ENCODE measurements around the gene SAP30L. TPM values are rescaled to one million over a fixed set of nuclear protein-coding genes. Genes with fewer than 3 reads are reported as not detected.

Gene SAP30L
- total RNA-seq, 2 experiments from 2014 or later = 29.3 to 30.3 TPM

GRCh38 chr5:154478752-154479159, 33.0 kb downstream of the SAP30L start:
- intact Hi-C loops (cut with micrococcal nuclease) = no loop called here
- Mint-ChIP-seq H3K4me3 (no peak overlapping the region), H3K4me1 (ENCODE audit: low read depth) (peaks cover 59% of the 10 kb centered on the region), H3K9me3 (no peaks in the 10 kb centered on the region), H3K36me3 (ENCODE audit: low read depth) (no peaks in the 10 kb centered on the region), H3K27me3 (ENCODE audit: low read depth) (peaks cover 87% of the 10 kb centered on the region), H3K27ac (no peak overlapping the region)
- CTCF ChIA-PET = interaction anchor here (1.1 to 1.8 kb wide), 2 partner anchors 11 to 42 kb away, joined by 4 to 5 read pairs; no protein-coding TSS in a partner anchor
- no peak for DNase-seq

DNA sequence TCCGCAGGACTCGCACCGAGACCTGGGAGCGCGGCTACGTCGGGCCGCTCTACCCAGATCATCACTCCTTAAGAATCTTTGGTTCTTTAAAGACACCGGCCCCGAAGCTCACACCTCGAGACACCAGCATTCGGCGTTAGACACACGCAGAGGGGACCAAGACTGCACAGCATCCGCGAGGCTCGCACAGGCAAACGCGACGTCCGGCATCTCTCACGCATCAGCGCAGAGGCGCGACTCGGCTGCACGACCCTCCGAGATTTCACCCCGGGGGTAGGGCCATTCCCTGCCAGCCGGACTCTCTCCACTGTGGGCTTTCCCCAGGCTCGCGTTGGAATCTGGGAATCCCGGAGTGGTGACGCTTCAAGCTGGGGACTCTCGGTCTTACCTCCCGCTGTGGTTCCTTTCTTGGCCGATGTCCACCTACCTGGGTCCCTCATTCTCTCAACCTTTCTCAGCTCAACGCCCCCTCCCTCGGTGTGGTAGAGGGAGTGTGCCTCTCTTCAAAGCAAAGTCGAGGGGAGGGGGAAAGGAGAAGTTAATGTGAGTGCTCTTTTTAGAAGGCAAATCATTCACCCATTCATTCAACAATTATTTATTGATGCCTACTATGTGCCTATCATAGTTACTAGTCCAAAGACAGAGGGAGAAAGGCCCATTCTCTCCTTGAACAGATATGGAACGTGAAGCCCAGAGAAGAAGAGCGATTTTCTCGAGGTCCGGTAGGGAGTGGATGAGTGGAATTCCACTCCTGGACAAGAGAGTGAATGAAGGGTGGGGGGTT, 33.6 kb downstream of the SAP30L start:
- Mint-ChIP-seq H3K4me3 (no peak overlapping the region), H3K27me3 (ENCODE audit: low read depth) (peaks cover 87% of the 10 kb centered on the region), H3K9me3 (no peaks in the 10 kb centered on the region), H3K36me3 (ENCODE audit: low read depth) (no peaks in the 10 kb centered on the region), H3K27ac (no peak overlapping the region), H3K4me1 (ENCODE audit: low read depth) (peaks cover 58% of the 10 kb centered on the region)
- intact Hi-C loops (cut with micrococcal nuclease) = no loop called here
- CTCF ChIA-PET = interaction anchor here (1.1 kb wide), 1 partner anchor 11 kb away, joined by 4 read pairs; no protein-coding TSS in a partner anchor
- peak; percentile 23 for DNase-seq

- Mint-ChIP-seq H3K9me3 (no peaks in the 10 kb centered on the region), H3K27me3 (ENCODE audit: low read depth) (peaks cover 87% of the 10 kb centered on the region), H3K27ac (no peak overlapping the region), H3K4me3 (no peak overlapping the region), H3K36me3 (ENCODE audit: low read depth) (no peaks in the 10 kb centered on the region), H3K4me1 (ENCODE audit: low read depth) (peaks cover 50% of the 10 kb centered on the region)
- intact Hi-C loops (cut with micrococcal nuclease) = loop anchor here (10.0 kb wide), 1 partner anchor 465 kb away; the partner anchor contains the start of gene MRPL22
- DNase-seq = no peak
- CTCF ChIA-PET = interaction anchor here (1.1 kb wide), 1 partner anchor 12 kb away, joined by 4 read pairs; no protein-coding TSS in a partner anchor
Observed at GRCh38 chr5:154479944-154480750, 34.4 kb downstream of the SAP30L start.

DNA sequence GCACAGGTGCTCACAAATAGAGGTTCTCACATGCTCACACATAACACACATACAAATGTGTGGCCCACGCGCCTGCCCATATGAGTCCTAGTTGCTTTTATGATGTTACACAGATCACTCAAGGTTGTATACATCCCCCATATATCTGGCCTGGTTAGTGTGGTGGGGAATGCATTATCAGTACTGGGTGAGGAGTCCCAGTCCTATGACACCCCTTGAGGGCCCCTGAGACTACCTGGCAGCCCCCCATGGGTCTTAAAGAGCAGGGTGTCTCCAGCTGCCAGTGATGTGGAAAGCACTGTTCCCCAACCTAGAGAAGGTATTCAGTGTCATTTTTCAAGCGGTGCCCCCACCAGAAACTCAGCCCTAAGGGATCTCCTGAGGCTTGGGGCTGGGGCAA, 35.0 kb downstream of the SAP30L start:
- Mint-ChIP-seq H3K27ac (no peak overlapping the region), H3K9me3 (no peaks in the 10 kb centered on the region), H3K4me1 (ENCODE audit: low read depth) (peaks cover 50% of the 10 kb centered on the region), H3K27me3 (ENCODE audit: low read depth) (peaks cover 89% of the 10 kb centered on the region), H3K4me3 (no peak overlapping the region), H3K36me3 (ENCODE audit: low read depth) (no peaks in the 10 kb centered on the region)
- intact Hi-C loops (cut with micrococcal nuclease) = loop anchor here (10.0 kb wide), 1 partner anchor 464 kb away; the partner anchor contains the start of gene MRPL22
- no peak for DNase-seq
- CTCF ChIA-PET = interaction anchor here (1.1 kb wide), 1 partner anchor 13 kb away, joined by 5 read pairs; no protein-coding TSS in a partner anchor

- Mint-ChIP-seq H3K4me1 (ENCODE audit: low read depth) (peaks cover 51% of the 10 kb centered on the region), H3K9me3 (no peaks in the 10 kb centered on the region), H3K27ac (no peak overlapping the region), H3K36me3 (ENCODE audit: low read depth) (no peaks in the 10 kb centered on the region), H3K27me3 (ENCODE audit: low read depth) (peaks cover 89% of the 10 kb centered on the region), H3K4me3 (no peak overlapping the region)
- CTCF ChIA-PET = interaction anchor here (0.8 to 1.1 kb wide), 2 partner anchors 13 to 15 kb away, joined by 3 to 5 read pairs; no protein-coding TSS in a partner anchor
- DNase-seq = no peak
- intact Hi-C loops (cut with micrococcal nuclease) = loop anchor here (10.0 kb wide), 1 partner anchor 463 kb away; the partner anchor contains the start of gene MRPL22
Observed at GRCh38 chr5:154481584-154482381, 36.0 kb downstream of the SAP30L start.

GRCh38 chr5:154482528-154483449, 37.0 kb downstream of the SAP30L start:
- DNase-seq = no peak
- intact Hi-C loops (cut with micrococcal nuclease) = loop anchor here (10.0 kb wide), 1 partner anchor 462 kb away; the partner anchor contains the start of gene MRPL22
- Mint-ChIP-seq H3K4me1 (ENCODE audit: low read depth) (peaks cover 53% of the 10 kb centered on the region), H3K27ac (no peak overlapping the region), H3K9me3 (no peaks in the 10 kb centered on the region), H3K4me3 (no peak overlapping the region), H3K27me3 (ENCODE audit: low read depth) (peaks cover 87% of the 10 kb centered on the region), H3K36me3 (ENCODE audit: low read depth) (no peaks in the 10 kb centered on the region)
- CTCF ChIA-PET = interaction anchor here (0.6 to 2.7 kb wide), 3 partner anchors 15 to 207 kb away, joined by 3 to 13 read pairs (median 3); no protein-coding TSS in a partner anchor

DNA sequence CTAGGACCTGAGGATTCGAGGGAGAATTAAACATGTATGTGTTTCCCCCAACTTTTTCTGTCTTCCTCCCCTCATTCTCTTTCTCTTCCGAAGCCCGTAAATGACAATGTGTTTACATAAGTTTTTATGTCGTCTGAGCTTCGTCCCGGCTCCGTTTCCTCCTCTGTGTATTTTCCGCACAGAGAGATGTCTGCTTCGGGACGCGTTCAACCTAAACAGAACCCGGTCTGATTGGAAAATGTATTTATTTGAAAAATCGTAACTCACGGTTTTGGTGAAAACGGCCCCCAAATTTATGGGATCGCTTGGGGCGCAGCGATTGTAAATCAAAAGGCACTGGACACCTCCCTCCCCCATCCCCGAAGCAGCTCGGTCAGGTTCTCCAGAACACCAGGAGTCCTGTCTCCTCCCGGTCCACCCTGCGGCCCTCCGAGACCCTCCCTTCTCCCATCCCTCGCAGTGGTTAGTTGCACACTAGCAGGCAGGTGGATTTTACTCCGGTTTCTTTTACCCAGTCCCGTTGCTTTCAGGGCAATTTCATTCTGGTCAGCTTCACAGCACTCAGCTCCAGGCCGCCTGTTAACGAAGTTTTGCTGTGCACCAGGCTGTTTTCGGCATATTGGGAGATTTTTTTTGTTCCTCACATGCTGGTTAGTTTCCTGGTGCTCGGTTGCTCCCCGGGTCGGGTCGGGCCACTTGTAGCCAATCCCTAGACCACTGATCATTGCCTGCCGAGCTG, 38.0 kb downstream of the SAP30L start:
- CTCF ChIA-PET = interaction anchor here (0.5 to 2.7 kb wide), 5 partner anchors 14 to 206 kb away, joined by 3 to 13 read pairs (median 3); no protein-coding TSS in a partner anchor
- H3K27ac Mint-ChIP-seq = no peak overlapping the region
- DNase-seq = no peak
- no peaks in the 10 kb centered on the region for H3K9me3 Mint-ChIP-seq
- H3K4me1 Mint-ChIP-seq (ENCODE audit: low read depth) = peaks cover 51% of the 10 kb centered on the region
- peaks cover 85% of the 10 kb centered on the region for H3K27me3 Mint-ChIP-seq (ENCODE audit: low read depth)
- H3K36me3 Mint-ChIP-seq (ENCODE audit: low read depth) = no peaks in the 10 kb centered on the region
- no peak overlapping the region for H3K4me3 Mint-ChIP-seq
- intact Hi-C loops (cut with micrococcal nuclease) = loop anchor here (10.0 kb wide), 1 partner anchor 461 kb away; the partner anchor contains the start of gene MRPL22

- CTCF ChIA-PET = interaction anchor here (0.5 to 2.7 kb wide), 5 partner anchors 14 to 25 kb away, joined by 3 to 13 read pairs (median 4); no protein-coding TSS in a partner anchor
- Mint-ChIP-seq H3K4me3 (no peak overlapping the region), H3K27ac (no peak overlapping the region), H3K36me3 (ENCODE audit: low read depth) (no peaks in the 10 kb centered on the region), H3K27me3 (ENCODE audit: low read depth) (peaks cover 82% of the 10 kb centered on the region), H3K4me1 (ENCODE audit: low read depth) (peaks cover 46% of the 10 kb centered on the region), H3K9me3 (no peaks in the 10 kb centered on the region)
- intact Hi-C loops (cut with micrococcal nuclease) = loop anchor here (5.0 to 10.0 kb wide), 2 partner anchors 128 to 460 kb away; partner anchors contain the start of gene MRPL22
- no peak for DNase-seq
Observed at GRCh38 chr5:154484393-154485095, 38.7 kb downstream of the SAP30L start.

DNA sequence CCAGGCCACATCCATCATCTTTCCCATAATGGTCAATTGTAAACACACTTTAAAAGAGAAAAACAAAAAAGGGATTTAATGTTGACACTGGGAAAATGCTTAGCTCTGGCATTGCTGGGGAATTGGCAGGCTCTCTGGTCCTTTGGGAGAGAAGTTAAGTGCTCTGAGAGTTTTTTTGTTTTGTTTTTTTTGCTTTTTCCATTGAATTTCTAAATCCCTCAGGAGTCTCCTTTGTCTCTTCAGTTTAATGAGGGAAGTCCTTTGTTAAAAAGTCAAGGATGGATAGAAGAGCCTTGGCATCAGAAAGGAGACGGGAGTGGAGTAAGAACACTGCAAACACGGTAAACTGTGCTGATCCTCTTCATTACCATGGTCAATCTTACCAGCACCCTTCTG, 39.3 kb downstream of the SAP30L start:
- Mint-ChIP-seq H3K27ac (no peak overlapping the region), H3K36me3 (ENCODE audit: low read depth) (no peaks in the 10 kb centered on the region)
- CTCF ChIA-PET = interaction anchor here (1.4 to 2.7 kb wide), 3 partner anchors 15 to 18 kb away, joined by 4 to 13 read pairs (median 5); no protein-coding TSS in a partner anchor

More for the DNA sequence above, 39.3 kb downstream of the SAP30L start:
- Mint-ChIP-seq H3K9me3 (no peaks in the 10 kb centered on the region), H3K4me1 (ENCODE audit: low read depth) (peaks cover 43% of the 10 kb centered on the region), H3K4me3 (no peak overlapping the region), H3K27me3 (ENCODE audit: low read depth) (peaks cover 83% of the 10 kb centered on the region)
- DNase-seq = no peak
- intact Hi-C loops (cut with micrococcal nuclease) = loop anchor here (5.0 to 10.0 kb wide), 2 partner anchors 127 to 460 kb away; partner anchors contain the start of gene MRPL22

Data from activated naive CD4-positive, alpha-beta T cell treated with anti-CD3 and anti-CD28 coated beads for 36 hours (primary cell).